IMR-90 (cell line): ENCODE data around the gene FARS2. TPM values are rescaled to one million over a fixed set of nuclear protein-coding genes. Genes with fewer than 3 reads are reported as not detected.

Source experiments
- ATAC-seq: fragments of 200-7000 bp; cut with Tn5 transposase; 2 replicates; pipeline ENCODE4 v1.9.1; 2020; ENCODE audit warnings: low read depth, mild to moderate bottlenecking, moderate library complexity
- BruUV-seq: library from RNA; stranded (reverse); fragments of 400-500 nt; replicated peaks from 2 replicates; lab custom pipeline; 2021; lab: Mats Ljungman, UMichigan
- CTCF ChIA-PET: fragments of 300-600 bp; formaldehyde crosslinking; extraction: SDS; loops from one replicate; lab custom pipeline; 2021; ENCODE audit warnings: antibody characterized with exemption; lab: Yijun Ruan, JAX
- POLR2A ChIA-PET: fragments of 300-600 bp; sonication (Branson Sonifier 250); formaldehyde crosslinking; loops from one replicate; lab custom pipeline; 2022; ENCODE audit warnings: antibody characterized with exemption; ENCODE audit not compliant: unreplicated experiment; lab: Charles Lee
- DNase-seq: peaks from one replicate; pipeline ENCODE4 v3.0.0; 2013
- H2AFZ ChIP-seq: replicated peaks from 2 replicates; pipeline ENCODE3; 2013; ENCODE audit warnings: low read length, mild to moderate bottlenecking; ENCODE audit not compliant: poor library complexity
- H2AK5ac ChIP-seq: 2 replicates; pipeline ENCODE4 v1.6.1; 2013; ENCODE audit warnings: low read depth, low read length, inconsistent platforms
- H2AK9ac ChIP-seq: replicated peaks from 2 replicates; pipeline ENCODE3; 2013; ENCODE audit warnings: mild to moderate bottlenecking, low read depth, low read length, moderate library complexity; ENCODE audit not compliant: poor library complexity
- H2BK120ac ChIP-seq: 2 replicates; pipeline ENCODE4 v1.6.1; 2013; ENCODE audit warnings: low read depth, low read length, inconsistent platforms
- H2BK15ac ChIP-seq: 3 replicates; pipeline ENCODE4 v1.6.1; 2013; ENCODE audit warnings: low read depth, low read length, inconsistent platforms
- H2BK20ac ChIP-seq: 2 replicates; pipeline ENCODE4 v1.6.1; 2013; ENCODE audit warnings: low read depth, mild to moderate bottlenecking, inconsistent platforms, low read length, moderate library complexity
- H2BK5ac ChIP-seq: 2 replicates; pipeline ENCODE4 v1.6.1; 2013; ENCODE audit warnings: mild to moderate bottlenecking, low read depth, low read length, inconsistent platforms; ENCODE audit not compliant: poor library complexity, severe bottlenecking
- H3K14ac ChIP-seq: replicated peaks from 2 replicates; pipeline ENCODE4 v1.6.1; 2013; ENCODE audit warnings: low read depth, low read length, inconsistent platforms
- H3K18ac ChIP-seq: 2 replicates; pipeline ENCODE4 v1.6.1; 2013; ENCODE audit warnings: low read depth, low read length, control low read depth
- H3K23ac ChIP-seq: 2 replicates; pipeline ENCODE4 v1.6.1; 2013; ENCODE audit warnings: low read depth, low read length, inconsistent platforms
- H3K27ac ChIP-seq: 2 replicates; pipeline ENCODE4 v1.5.1; 2013; ENCODE audit warnings: mild to moderate bottlenecking, control low read depth, low read length; ENCODE audit not compliant: insufficient read depth
- H3K27me3 ChIP-seq: 2 replicates; pipeline ENCODE4 v1.6.1; 2013; ENCODE audit warnings: low read length; ENCODE audit not compliant: control insufficient read depth, insufficient read depth
- H3K36me3 ChIP-seq: 2 replicates; pipeline ENCODE4 v1.6.1; 2013; ENCODE audit warnings: low read length, mixed read lengths; ENCODE audit not compliant: control insufficient read depth, insufficient read depth
- H3K4ac ChIP-seq: 2 replicates; pipeline ENCODE4 v1.6.1; 2013; ENCODE audit warnings: low read depth, low read length, inconsistent platforms
- H3K4me1 ChIP-seq: 2 replicates; pipeline ENCODE4 v1.6.1; 2013; ENCODE audit warnings: low read length, mixed read lengths; ENCODE audit not compliant: control insufficient read depth, insufficient read depth
- H3K4me2 ChIP-seq: 2 replicates; pipeline ENCODE4 v1.6.1; 2013; ENCODE audit warnings: low read depth, mild to moderate bottlenecking, control low read depth, low read length, moderate library complexity
- H3K4me3 ChIP-seq: 2 replicates; pipeline ENCODE4 v1.5.1; 2013; ENCODE audit warnings: low read depth, mild to moderate bottlenecking, control low read depth, low read length, moderate library complexity; ENCODE audit not compliant: insufficient read depth
- H3K56ac ChIP-seq: 2 replicates; pipeline ENCODE4 v1.6.1; 2013; ENCODE audit warnings: low read length, inconsistent platforms; ENCODE audit not compliant: insufficient read depth; ENCODE audit errors: extremely low read depth
- H3K79me1 ChIP-seq, 2 experiments: 2 replicates each; pipeline ENCODE4 v1.6.1; 2013; ENCODE audit warnings: low read length in 2 of 2, inconsistent platforms in 1 of 2, low read depth in 1 of 2
- H3K9ac ChIP-seq: 2 replicates; pipeline ENCODE4 v1.6.1; 2013; ENCODE audit warnings: low read depth, low read length, control low read depth
- H3K9me1 ChIP-seq: 2 replicates; pipeline ENCODE4 v1.6.1; 2013; ENCODE audit warnings: low read length, inconsistent platforms; ENCODE audit not compliant: insufficient read depth
- H3K9me3 ChIP-seq: 2 replicates; pipeline ENCODE4 v1.6.1; 2013; ENCODE audit warnings: low read length; ENCODE audit not compliant: control insufficient read depth, insufficient read depth
- H4K20me1 ChIP-seq: 2 replicates; pipeline ENCODE4 v1.6.1; 2013; ENCODE audit warnings: low read length, inconsistent platforms; ENCODE audit not compliant: insufficient read depth
- H4K5ac ChIP-seq: 2 replicates; pipeline ENCODE4 v1.6.1; 2013; ENCODE audit warnings: mild to moderate bottlenecking, low read depth, low read length, control low read depth
- H4K8ac ChIP-seq, 2 experiments: 2 replicates each; pipeline ENCODE4 v1.6.1; 2013; ENCODE audit warnings: low read depth in 2 of 2, low read length in 2 of 2, control low read depth in 1 of 2, inconsistent platforms in 1 of 2
- H4K91ac ChIP-seq: 2 replicates; pipeline ENCODE4 v1.6.1; 2013; ENCODE audit warnings: low read depth, low read length, inconsistent platforms; ENCODE audit not compliant: insufficient read depth
- FOS ChIP-seq: fragments of 150-350 bp; IDR thresholded peaks from 2 replicates; pipeline ENCODE4 v1.6.1; 2016; ENCODE audit warnings: low read depth, low read length
- MAFK ChIP-seq: IDR thresholded peaks from 2 replicates; pipeline ENCODE4 v1.6.1; 2012; ENCODE audit warnings: low read depth, low read length, improper control_type of control experiment
- POLR2A ChIP-seq: IDR thresholded peaks from 2 replicates; pipeline ENCODE4 v1.6.1; 2012; ENCODE audit warnings: mild to moderate bottlenecking, low read depth, low read length
- WGBS, 2 experiments: methylation state at CpG; one replicate each; pipeline versions ENCODE4 v1.1.5 to v1.1.7; 2013; ENCODE audit warnings: missing lambda C conversion rate in 2 of 2; ENCODE audit not compliant: insufficient read length in 1 of 2; ENCODE audit errors: extremely low coverage in 2 of 2; 5-methylcytosine and 5-hydroxymethylcytosine counted together
- dilution Hi-C: fragments of 300-500 bp; cut with HindIII; formaldehyde crosslinking; loops from one replicate; pipeline ENCODE4 v1.14.3; 2018; ENCODE audit warnings: low sequenced_read_pairs; ENCODE audit not compliant: unreplicated experiment
- in situ Hi-C: fragments of 300-500 bp; cut with MboI; formaldehyde crosslinking; loops from 3 replicates; pipeline ENCODE4 v1.14.3; 2019; ENCODE audit warnings: low sequenced_read_pairs, inconsistent platforms, mixed read lengths
- intact Hi-C: fragments of 100-400 bp; cut with micrococcal nuclease; formaldehyde crosslinking; loops from 2 replicates; pipeline ENCODE4 v1.10.0; 2022
- polyA plus RNA-seq, 3 experiments: library from polyadenylated mRNA; depleted of rRNA; stranded (reverse); fragments of >200 nt; gene quantifications; 2 replicates each; pipeline ENCODE4 v1.2.3, GENCODE V29; 2012; ENCODE audit warnings: low replicate concordance in 1 of 3
- total RNA-seq: library from RNA; depleted of rRNA; stranded (reverse); fragments of >200 nt; gene quantifications from 2 replicates; pipeline ENCODE4 v1.2.3, GENCODE V29; 2012

FARS2 gene
- total and polyA plus RNA-seq, 2 of the 4 experiments (the other 2 are of a cell fraction): 12.1 to 28.9 TPM

GRCh38 chr6:5345324-5345723 is 84.0 kb downstream of the FARS2 start:
- WGBS, 2 experiments: 60 to 100% methylated on average over 1 to 2 of the region's 6 CpGs
- dilution Hi-C loops: no loop called here

More at GRCh38 chr6:5345324-5345723, 84.0 kb downstream of the FARS2 start:
- in situ Hi-C loops (no loop called here), intact Hi-C loops (no loop called here)
- H2BK15ac ChIP-seq: no peak overlapping the region
- TF ChIP-seq MAFK (no peak), FOS (no peak), POLR2A (no peak)
- H2BK5ac ChIP-seq: no peak overlapping the region
- ChIA-PET CTCF (no interaction called here), POLR2A (no interaction called here)
- no peaks in the 10 kb centered on the region for H3K9me3 ChIP-seq
- no peak overlapping the region for H2AFZ ChIP-seq
- no peak overlapping the region for H2BK20ac ChIP-seq
- no peak overlapping the region for H4K5ac ChIP-seq
- H3K9ac ChIP-seq: no peak overlapping the region
- H4K20me1 ChIP-seq: no peaks in the 10 kb centered on the region
- H3K4me3 ChIP-seq: no peak overlapping the region
- H3K18ac ChIP-seq: no peak overlapping the region
- H3K23ac ChIP-seq: no peak overlapping the region
- no peak overlapping the region for H2AK5ac ChIP-seq
- H3K9me1 ChIP-seq: peaks cover 9% of the 10 kb centered on the region; the same call in 1 of the 2 replicates
- H3K27me3 ChIP-seq: no peaks in the 10 kb centered on the region
- no peak overlapping the region for H3K4ac ChIP-seq
- H2BK120ac ChIP-seq: no peak overlapping the region
- no peaks in the 10 kb centered on the region; the same call in 1 of the 2 replicates for H3K4me1 ChIP-seq
- H2AK9ac ChIP-seq: no peak overlapping the region
- no peak overlapping the region for H3K27ac ChIP-seq
- no peak overlapping the region for H3K4me2 ChIP-seq
- no peak overlapping the region for H4K91ac ChIP-seq
- H3K56ac ChIP-seq: no peak overlapping the region
- H3K14ac ChIP-seq: no peak overlapping the region
- DNase-seq: no peak
- H3K79me1 ChIP-seq: peaks cover 7 to 11% of the 10 kb centered on the region in 2 experiments; a peak in 2 of 4 replicates
- BruUV-seq: no TSS peak
- H4K8ac ChIP-seq: no peak overlapping the region
- H3K36me3 ChIP-seq: no peaks in the 10 kb centered on the region
- no peak for ATAC-seq
